Activated naive CD4-positive, alpha-beta T cell treated with anti-CD3 and anti-CD28 coated beads for 36 hours (primary cell): ENCODE measurements around the gene S100A7. TPM values are rescaled to one million over a fixed set of nuclear protein-coding genes. Genes with fewer than 3 reads are reported as not detected.
"Not testable (repeated sequence)": the region's sequence is repeated elsewhere in the genome, so short reads cannot be mapped to it uniquely, and the experiment has no call there.

Experiments
- CTCF ChIA-PET: fragments of 350-600 bp; sonication (Branson Sonifier 250); formaldehyde crosslinking; loops from one replicate; lab custom pipeline; 2021; ENCODE audit warnings: antibody characterized with exemption; lab: Charles Lee
- DNase-seq: peaks from one replicate; pipeline ENCODE4 v3.0.0-alpha.2; 2020
- H3K27ac Mint-ChIP-seq: one replicate; pipeline ENCODE4 v1.8.0; 2021; ENCODE audit warnings: mild to moderate bottlenecking, mixed read lengths
- H3K27me3 Mint-ChIP-seq: one replicate; pipeline ENCODE4 v1.8.0; 2021; ENCODE audit warnings: low read depth, mixed read lengths
- H3K36me3 Mint-ChIP-seq: one replicate; pipeline ENCODE4 v1.8.0; 2021; ENCODE audit warnings: low read depth, mixed read lengths
- H3K4me1 Mint-ChIP-seq: one replicate; pipeline ENCODE4 v1.8.0; 2021; ENCODE audit warnings: low read depth, mixed read lengths
- H3K4me3 Mint-ChIP-seq: one replicate; pipeline ENCODE4 v1.8.0; 2021; ENCODE audit warnings: mild to moderate bottlenecking, moderate library complexity, mixed read lengths
- H3K9me3 Mint-ChIP-seq: one replicate; pipeline ENCODE4 v1.8.0; 2021; ENCODE audit warnings: mixed read lengths
- intact Hi-C: fragments of 100-400 bp; cut with micrococcal nuclease; formaldehyde crosslinking; loops from one replicate; pipeline ENCODE4 v1.15.1; 2023
- total RNA-seq, 2 experiments: library from RNA; stranded (reverse); gene quantifications; one replicate each; pipeline ENCODE4 v1.2.3, GENCODE V29; 2021

The S100A7 gene
- total RNA-seq, 2 experiments from 2014 or later: not detected

DNA sequence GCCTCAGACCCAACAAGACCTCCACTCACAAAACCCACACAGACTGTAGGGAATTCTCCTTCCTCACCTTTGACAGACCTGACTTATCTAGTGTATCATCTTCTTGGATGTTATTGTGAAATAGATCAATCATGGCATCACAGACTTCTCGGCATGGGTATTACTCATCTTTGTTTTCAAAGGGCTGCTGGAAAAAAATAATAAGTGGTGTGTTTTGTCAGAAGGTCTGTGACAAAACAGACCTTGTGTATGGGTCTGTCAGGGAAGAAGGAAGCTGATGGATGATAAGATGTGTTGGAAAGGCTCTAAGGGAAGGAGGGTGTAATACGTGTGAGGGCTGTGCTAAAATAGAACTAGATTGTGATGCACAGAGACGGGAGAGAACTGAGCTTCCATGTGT lies 13.9 kb upstream of the S100A7 start:
- no peak overlapping the region for H3K27ac Mint-ChIP-seq
- H3K9me3 Mint-ChIP-seq: peaks cover 18% of the 10 kb centered on the region
- H3K4me3 Mint-ChIP-seq: no peak overlapping the region
- peaks cover 1% of the 10 kb centered on the region for H3K36me3 Mint-ChIP-seq
- CTCF ChIA-PET: no interaction called here
- no peaks in the 10 kb centered on the region for H3K4me1 Mint-ChIP-seq
- intact Hi-C loops: no loop called here
- peaks cover 9% of the 10 kb centered on the region for H3K27me3 Mint-ChIP-seq
- no peak for DNase-seq

DNA sequence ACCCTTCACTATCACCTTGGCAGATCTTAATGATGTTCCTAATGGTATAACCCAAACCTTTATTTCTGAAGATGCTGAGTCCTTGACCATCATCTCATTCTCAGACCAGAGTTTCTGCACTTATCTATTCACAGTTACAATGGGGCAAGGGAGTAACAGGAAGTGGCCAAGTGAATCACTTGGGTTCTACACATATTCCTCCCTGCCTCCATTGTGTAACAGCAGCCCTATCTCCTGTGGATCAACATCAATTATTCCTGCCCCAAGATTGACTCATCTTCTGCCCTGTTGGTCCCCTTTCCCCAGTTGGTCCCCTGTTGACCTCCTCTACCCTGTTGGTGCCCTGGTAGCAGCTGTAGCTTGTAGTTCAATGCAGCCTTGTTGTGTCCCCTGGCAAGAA lies 10.3 kb upstream of the S100A7 start:
- intact Hi-C loops: no loop called here
- CTCF ChIA-PET: interaction anchor here (0.6 to 1.7 kb wide), 3 partner anchors 24 to 118 kb away, joined by 3 to 5 read pairs (median 4); no protein-coding TSS in a partner anchor
- peaks cover 10% of the 10 kb centered on the region for H3K27me3 Mint-ChIP-seq

DNA sequence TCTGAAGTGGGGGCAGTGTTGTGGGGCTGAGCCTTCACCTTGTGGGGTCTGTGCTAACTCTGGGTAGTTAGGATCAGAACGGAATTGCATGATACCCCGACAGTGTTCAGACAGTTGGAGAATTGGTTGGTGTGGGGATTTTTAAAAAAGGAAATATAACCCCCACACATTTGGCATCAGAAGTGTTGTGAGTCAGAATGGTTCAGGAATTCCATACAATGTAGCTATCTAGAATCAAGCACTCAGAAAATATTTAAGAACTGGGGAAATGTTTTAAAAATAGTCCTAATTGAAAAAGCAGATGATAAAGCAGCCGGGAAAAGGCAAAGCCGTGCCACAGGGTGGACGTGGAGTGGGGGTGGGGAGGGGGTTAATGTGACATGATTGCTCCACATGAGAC lies 6.5 kb upstream of the S100A7 start:
- intact Hi-C loops: no loop called here
- CTCF ChIA-PET: interaction anchor here (0.6 to 2.4 kb wide), 7 partner anchors 11 to 114 kb away, joined by 3 to 21 read pairs (median 3); no protein-coding TSS in a partner anchor
- Mint-ChIP-seq H3K27ac (no peak overlapping the region), H3K27me3 (peaks cover 19% of the 10 kb centered on the region), H3K4me3 (no peak overlapping the region), H3K36me3 (no peaks in the 10 kb centered on the region), H3K4me1 (peaks cover 4% of the 10 kb centered on the region), H3K9me3 (peaks cover 7% of the 10 kb centered on the region)
- no peak for DNase-seq

More for the DNA sequence above, 10.3 kb upstream of the S100A7 start:
- Mint-ChIP-seq H3K36me3 (peaks cover 1% of the 10 kb centered on the region), H3K27ac (no peak overlapping the region), H3K9me3 (peaks cover 18% of the 10 kb centered on the region), H3K4me3 (no peak overlapping the region), H3K4me1 (peaks cover 1% of the 10 kb centered on the region)
- DNase-seq: no peak

DNA sequence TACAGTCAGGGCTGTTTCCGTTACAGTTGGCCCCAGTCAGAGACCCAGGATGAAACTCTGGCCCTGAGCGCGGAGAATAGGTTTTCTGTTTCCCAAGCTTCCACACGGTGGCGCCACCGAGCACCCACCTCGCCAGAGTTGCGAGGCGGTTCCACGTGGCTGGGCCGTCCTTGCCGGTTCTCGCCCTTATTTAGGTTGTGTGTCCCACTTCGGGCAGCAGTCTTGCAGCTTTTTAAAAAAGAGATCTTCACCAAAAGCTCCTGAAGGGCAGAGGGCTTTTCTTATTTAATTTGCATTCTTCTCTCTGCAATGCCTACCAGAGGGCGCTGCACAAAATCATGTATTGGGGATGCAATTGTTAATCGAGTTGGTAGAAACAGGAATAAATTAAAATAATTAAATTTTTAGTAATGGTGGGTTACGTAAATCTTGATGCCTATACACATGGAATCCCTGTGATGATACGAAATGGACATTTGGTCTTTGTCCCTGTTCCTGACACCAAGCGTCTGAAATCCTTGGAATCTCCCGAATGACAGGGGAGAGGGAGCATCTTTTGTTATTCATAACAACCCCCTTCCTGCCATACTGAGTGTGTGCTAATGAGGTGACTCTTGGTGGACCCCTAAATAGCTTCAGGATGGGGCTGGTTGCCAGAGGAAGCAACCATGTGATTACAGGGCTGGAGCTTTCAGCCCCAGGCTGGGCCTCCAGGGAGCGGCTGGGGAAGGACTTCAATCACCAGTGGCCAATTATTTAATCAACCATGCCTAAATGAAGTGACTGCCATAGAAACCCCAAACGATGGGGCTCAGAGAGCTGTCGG lies 5.6 kb upstream of the S100A7 start:
- Mint-ChIP-seq H3K4me1 (peaks cover 4% of the 10 kb centered on the region), H3K27me3 (peaks cover 19% of the 10 kb centered on the region), H3K4me3 (no peak overlapping the region), H3K36me3 (no peaks in the 10 kb centered on the region), H3K27ac (no peak overlapping the region), H3K9me3 (peaks cover 4% of the 10 kb centered on the region)
- intact Hi-C loops: loop anchor here (1.0 kb wide), 1 partner anchor 29 kb away; no protein-coding TSS in a partner anchor
- CTCF ChIA-PET: interaction anchor here (0.6 to 2.4 kb wide), 18 partner anchors 9 to 1285 kb away, joined by 3 to 21 read pairs (median 4); no protein-coding TSS in a partner anchor
- peak; percentile 76 for DNase-seq

DNA sequence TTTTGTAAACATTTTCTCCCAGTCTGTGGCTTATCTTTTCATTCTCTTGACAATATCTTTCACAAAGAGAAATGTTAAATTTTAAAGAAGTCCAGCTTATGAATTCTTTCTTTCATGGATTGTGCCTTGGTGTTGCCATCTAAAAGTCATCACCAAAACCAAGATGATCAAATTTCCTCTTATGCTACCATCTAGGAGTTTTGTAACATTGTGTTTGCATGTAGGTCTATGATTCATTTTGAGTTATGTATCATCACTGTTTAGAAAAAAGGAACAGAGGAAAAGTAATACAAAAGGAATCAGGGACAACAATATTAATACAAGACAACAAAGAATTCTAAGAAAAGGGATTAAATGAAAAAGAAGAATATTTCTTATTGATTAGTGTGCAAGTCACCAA lies 2.3 kb upstream of the S100A7 start:
- H3K4me1 Mint-ChIP-seq, DNase-seq, H3K4me3 Mint-ChIP-seq, H3K36me3 Mint-ChIP-seq, H3K27ac Mint-ChIP-seq, intact Hi-C loops, H3K27me3 Mint-ChIP-seq, H3K9me3 Mint-ChIP-seq: not testable (repeated sequence)
- CTCF ChIA-PET: interaction anchor here (0.6 to 1.2 kb wide), 2 partner anchors 24 to 99 kb away, joined by 5 read pairs; no protein-coding TSS in a partner anchor

DNA sequence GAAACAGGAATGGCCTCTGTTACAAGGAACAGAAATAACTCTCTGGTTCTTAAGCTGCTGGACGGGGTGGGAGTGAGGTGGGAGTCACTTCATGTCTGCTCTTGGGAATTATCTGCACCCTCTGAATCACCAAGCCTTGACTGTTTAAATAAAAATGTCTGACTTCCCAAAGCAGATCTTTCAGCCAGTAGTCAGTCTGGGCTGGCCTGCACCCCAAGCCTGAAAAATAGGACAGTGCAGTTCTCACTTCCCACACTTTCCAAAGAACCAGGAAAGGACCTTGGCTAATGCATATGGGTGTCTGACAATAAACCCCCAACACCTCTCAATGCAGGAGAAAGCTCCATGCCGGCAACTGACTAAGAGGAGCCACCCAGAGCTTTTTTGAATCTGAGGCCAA lies 796 bp downstream of the S100A7 start:
- Mint-ChIP-seq H3K36me3 (no peaks in the 10 kb centered on the region), H3K27ac (no peak overlapping the region), H3K4me3 (no peak overlapping the region), H3K9me3 (no peaks in the 10 kb centered on the region), H3K4me1 (no peaks in the 10 kb centered on the region), H3K27me3 (peaks cover 6% of the 10 kb centered on the region)
- CTCF ChIA-PET: no interaction called here
- no peak for DNase-seq
- intact Hi-C loops: no loop called here

DNA sequence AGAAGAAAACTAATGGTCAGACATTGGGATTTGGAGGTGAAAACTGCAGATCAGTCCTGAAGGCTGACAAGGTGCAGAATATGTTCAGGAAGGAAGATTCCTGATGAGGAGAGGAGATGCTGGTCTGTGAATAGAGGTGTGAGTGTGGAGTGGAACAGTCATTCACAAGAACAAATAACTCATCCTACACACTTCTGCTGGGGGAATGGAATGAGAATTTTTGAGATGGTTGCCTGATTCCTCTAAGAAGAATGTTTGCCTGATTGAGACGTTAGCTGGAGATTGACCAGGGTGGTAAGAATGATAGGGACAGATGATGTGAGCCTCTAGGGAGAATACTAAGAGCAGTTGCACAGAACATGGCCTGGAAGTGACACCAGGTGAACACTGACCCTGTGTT lies 4.1 kb downstream of the S100A7 start:
- intact Hi-C loops: no loop called here
- Mint-ChIP-seq H3K4me3 (no peak overlapping the region), H3K36me3 (no peaks in the 10 kb centered on the region), H3K4me1 (no peaks in the 10 kb centered on the region), H3K27me3 (peaks cover 8% of the 10 kb centered on the region), H3K27ac (no peak overlapping the region), H3K9me3 (no peaks in the 10 kb centered on the region)
- DNase-seq: no peak
- CTCF ChIA-PET: interaction anchor here (1.0 to 1.1 kb wide), 2 partner anchors 9 to 104 kb away, joined by 3 to 4 read pairs; no protein-coding TSS in a partner anchor

DNA sequence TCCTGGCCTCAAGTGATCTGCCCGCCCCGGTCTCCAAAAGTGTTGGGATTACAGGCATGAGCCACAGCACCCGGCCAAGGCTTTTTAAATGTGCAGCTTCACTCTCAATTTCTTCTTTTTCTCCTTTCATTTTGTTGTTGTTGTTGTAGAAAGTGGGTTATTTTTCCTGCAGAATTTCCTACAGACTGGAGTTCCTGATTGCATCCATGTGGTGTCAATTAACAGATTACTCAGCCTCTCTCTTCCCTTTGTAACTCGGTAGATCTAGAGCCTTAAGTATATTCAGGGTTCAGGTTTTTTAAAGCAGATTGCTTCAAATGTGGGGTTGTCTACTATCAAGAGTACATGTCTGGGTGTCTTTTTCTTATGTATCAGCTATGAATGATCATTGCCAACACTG lies 11.6 kb downstream of the S100A7 start:
- H3K4me3 Mint-ChIP-seq, H3K9me3 Mint-ChIP-seq, H3K36me3 Mint-ChIP-seq, H3K27ac Mint-ChIP-seq, H3K4me1 Mint-ChIP-seq, DNase-seq, intact Hi-C loops: not testable (repeated sequence)
- CTCF ChIA-PET: interaction anchor here (0.5 kb wide), 1 partner anchor 32 kb away, joined by 7 read pairs; no protein-coding TSS in a partner anchor
- H3K27me3 Mint-ChIP-seq: peaks cover 29% of the 10 kb centered on the region

DNA sequence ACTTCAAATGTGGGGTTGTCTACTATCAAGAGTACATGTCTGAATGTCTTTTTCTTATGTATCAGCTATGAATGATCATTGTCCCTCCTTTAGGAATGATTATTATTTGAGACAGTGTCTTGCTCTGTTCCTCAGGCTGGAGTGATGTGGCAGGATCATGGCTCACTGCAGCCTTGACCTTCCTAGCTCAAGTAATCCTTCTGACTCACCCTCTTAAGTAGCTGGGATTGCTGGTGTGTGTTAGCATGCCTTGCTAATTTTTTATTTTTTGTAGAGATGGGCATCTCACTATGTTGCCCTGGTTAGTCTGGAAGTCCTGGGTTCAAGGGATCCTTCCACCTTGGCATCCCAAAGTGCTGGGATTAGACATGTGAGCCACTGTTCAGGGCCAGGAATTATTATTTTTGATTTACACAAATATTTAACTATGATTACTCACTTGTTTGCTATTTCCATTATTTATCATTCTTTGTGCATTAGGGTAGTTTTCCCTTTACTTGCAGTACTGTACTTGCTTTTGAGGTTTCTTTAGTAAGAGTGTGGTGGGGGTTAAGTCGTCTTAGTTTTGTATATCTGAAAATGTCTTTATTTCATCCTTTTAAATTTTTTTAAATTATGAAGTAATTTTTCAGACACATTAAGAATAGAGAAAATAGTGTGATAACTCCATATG lies 12.8 kb downstream of the S100A7 start:
- Mint-ChIP-seq H3K4me1 (no peaks in the 10 kb centered on the region), H3K4me3 (no peak overlapping the region), H3K27ac (no peak overlapping the region), H3K36me3 (no peaks in the 10 kb centered on the region), H3K27me3 (peaks cover 29% of the 10 kb centered on the region), H3K9me3 (no peaks in the 10 kb centered on the region)
- no peak for DNase-seq
- CTCF ChIA-PET: no interaction called here
- intact Hi-C loops: no loop called here

DNA sequence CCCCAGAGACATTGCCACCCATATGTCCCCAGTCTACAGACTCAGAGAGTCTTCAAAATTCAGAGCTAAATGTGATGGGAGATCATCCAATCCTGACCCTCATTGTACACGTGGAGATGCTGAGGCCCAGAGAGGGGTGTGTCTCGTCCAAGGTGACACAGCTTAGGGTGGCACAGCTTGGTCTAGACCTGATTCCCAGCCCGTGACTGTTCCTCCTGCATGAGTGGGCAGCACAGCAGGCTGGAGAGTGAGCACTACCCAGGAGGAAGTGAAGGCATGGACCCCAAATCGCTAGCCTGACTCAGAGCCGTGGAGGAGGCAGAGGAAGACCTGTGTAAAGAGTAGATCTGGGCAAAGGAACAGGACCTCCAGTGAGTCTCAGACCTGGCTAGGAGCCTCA lies 16.4 kb downstream of the S100A7 start:
- DNase-seq: no peak
- intact Hi-C loops: no loop called here
- Mint-ChIP-seq H3K4me3 (no peak overlapping the region), H3K27ac (no peak overlapping the region), H3K4me1 (no peaks in the 10 kb centered on the region), H3K27me3 (peaks cover 11% of the 10 kb centered on the region), H3K36me3 (no peaks in the 10 kb centered on the region), H3K9me3 (no peaks in the 10 kb centered on the region)
- CTCF ChIA-PET: no interaction called here

DNA sequence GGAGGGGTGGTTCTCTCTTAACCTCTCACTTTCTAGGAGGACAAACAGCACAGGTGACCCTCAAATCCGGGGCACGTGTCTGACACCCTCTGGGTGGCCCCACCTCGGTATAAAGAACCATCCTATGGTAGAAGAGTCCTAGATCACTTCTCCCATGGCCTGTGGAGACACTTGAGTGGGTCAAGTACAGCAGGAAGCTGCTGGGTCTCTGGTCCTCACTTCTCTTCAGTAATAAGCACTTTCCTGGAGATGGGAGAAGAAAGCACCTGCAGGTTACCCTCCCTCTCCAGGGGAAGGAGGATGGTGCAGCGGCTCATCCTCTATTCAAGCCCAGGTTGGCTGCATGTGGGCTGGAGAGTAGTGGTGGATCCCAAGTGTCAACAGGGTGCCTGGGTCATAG lies 17.0 kb downstream of the S100A7 start:
- Mint-ChIP-seq H3K27me3 (peaks cover 10% of the 10 kb centered on the region), H3K36me3 (no peaks in the 10 kb centered on the region), H3K9me3 (no peaks in the 10 kb centered on the region), H3K4me1 (no peaks in the 10 kb centered on the region), H3K4me3 (no peak overlapping the region), H3K27ac (no peak overlapping the region)
- CTCF ChIA-PET: no interaction called here
- intact Hi-C loops: no loop called here
- no peak for DNase-seq

DNA sequence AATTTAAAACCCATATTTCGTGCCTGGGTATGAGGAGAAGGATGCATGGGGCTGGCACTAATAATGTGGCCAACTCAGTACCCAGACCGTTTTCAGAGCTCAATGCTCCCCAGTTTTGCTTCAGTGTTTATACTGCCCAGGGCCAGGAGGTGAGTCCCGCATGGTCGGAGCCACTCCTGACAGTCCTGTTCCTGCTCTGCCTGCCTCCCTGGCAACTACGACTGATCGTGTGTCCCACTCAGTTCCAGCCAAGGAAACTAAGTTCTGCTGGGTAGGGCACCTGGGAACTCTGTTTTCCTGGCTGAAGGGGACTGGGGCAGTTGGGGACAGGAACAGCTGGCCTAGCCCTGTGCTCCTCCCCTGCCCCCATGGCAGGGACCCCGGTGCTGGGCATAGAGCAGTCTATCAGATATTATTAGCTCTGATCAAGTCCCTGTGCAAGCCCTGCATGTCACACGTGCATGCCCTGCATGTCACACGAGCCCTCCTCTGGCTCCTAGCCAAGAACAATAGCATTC lies 19.2 kb downstream of the S100A7 start:
- H3K9me3 Mint-ChIP-seq: no peaks in the 10 kb centered on the region
- no peak overlapping the region for H3K27ac Mint-ChIP-seq
- H3K27me3 Mint-ChIP-seq: peaks cover 11% of the 10 kb centered on the region
- no peak for DNase-seq
- no peaks in the 10 kb centered on the region for H3K36me3 Mint-ChIP-seq
- H3K4me3 Mint-ChIP-seq: no peak overlapping the region
- H3K4me1 Mint-ChIP-seq: no peaks in the 10 kb centered on the region
- intact Hi-C loops: no loop called here
- CTCF ChIA-PET: no interaction called here
